Right forelimb (tissue), 1 donor: ENCODE measurements around the gene TPI1.
"Not testable (repeated sequence)": the region's sequence is repeated elsewhere in the genome, so short reads cannot be mapped to it uniquely, and the experiment has no call there.

Experiments used
- DNase-seq: peaks from one replicate; pipeline ENCODE4 v3.0.0-alpha.2; 2018

TPI1 gene

GRCh38 chr12:6894321-6894720 is 27.0 kb downstream of the TPI1 start:
- DNase-seq = no peak

- DNase-seq = no peak
Measured at GRCh38 chr12:6896846-6897435, 29.6 kb downstream of the TPI1 start.

DNA sequence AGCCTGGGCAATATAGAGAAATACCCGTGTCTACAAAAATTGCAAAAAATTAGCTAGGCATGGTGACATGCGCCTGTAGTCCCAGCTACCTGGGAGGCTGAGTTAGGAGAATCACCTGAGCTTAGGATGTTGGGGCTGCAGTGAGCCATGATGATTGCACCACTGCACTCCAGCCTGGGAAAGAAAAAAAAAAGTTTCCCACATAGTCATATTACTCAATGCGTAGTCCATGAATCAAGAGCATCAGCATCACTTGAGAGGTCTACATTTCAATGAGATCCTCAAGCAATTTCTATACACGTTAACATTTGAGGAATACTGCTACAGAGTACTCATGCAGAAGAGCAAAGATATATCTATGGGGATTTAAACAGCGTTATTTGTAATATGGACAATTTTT is 32.1 kb downstream of the TPI1 start:
- no peak for DNase-seq

GRCh38 chr12:6899837-6900519 is 32.6 kb downstream of the TPI1 start:
- DNase-seq = no peak

DNA sequence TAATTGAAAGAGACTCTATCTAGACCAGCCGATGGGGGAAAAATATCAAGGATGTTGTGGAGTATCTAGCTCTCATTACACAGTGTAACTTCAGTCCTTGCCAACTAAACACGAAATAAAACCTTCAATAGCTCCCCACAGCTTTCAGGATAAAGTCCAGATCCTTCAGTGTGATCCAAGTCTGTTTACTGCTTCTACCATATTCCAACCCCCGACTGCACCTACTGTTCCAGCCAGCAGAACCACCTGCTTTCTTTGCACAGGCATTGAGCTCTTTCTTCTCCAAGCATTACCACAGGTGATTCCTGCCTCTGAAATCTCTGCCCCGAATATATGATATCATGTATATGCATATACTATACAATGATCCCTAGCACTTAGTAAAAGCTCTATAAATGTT is 35.1 kb downstream of the TPI1 start:
- DNase-seq = no peak

GRCh38 chr12:6903722-6904121 is 36.4 kb downstream of the TPI1 start:
- no peak for DNase-seq

DNA sequence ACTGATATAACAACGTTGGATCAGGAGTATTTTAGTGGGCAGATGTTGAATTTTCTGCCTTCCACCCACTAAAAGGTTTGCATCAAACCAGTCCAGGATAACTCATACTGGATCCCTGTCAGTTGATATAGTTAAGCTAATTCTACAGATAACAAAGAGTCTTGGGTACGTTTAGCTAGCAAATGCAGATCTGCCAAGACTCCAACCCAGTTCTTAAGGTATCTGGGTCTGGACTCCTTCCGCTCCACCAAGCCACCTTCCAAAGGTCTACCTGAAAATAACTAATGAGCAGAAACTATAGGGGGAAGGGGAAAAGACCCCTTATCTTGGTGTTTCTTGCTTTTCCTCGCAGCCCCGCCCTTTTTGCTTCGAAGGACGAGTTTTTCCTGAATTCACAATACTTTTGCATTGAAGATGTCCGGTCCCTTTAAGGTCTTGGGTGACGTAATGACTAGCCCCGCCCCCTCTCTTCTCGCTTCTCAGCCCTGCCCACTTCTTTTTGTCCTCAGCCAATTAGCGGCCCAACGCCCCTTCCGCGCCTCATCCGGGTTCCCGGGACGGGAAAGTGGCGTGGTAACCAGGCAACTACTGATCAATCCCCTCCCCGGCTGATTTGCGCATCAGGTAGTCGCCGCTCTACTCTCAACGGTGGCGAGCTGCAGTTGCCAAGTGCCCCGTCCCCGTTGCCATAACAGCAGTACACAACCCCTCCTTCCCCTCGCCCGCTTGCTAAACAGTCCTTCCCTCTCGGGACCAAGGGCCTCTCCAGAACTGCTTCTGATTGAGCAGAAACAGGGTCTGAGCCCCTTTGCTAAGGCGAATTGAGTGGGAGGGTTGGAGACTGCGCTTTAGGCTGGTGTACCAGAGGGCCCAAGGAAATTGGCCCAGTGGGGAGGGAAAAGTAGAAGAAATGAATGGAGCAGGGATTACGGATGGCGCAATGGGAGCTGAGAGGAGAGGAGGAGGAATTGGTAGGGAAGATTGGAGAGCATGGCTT is 37.2 kb downstream of the TPI1 start, which contains the start of gene LRRC23:
Gene LRRC23, plus strand, starts transcription at position 543 of the 997 bp plus-strand sequence. CDS start 812 bp downstream, outside the sequence.
- peak; percentile 98 for DNase-seq

DNA sequence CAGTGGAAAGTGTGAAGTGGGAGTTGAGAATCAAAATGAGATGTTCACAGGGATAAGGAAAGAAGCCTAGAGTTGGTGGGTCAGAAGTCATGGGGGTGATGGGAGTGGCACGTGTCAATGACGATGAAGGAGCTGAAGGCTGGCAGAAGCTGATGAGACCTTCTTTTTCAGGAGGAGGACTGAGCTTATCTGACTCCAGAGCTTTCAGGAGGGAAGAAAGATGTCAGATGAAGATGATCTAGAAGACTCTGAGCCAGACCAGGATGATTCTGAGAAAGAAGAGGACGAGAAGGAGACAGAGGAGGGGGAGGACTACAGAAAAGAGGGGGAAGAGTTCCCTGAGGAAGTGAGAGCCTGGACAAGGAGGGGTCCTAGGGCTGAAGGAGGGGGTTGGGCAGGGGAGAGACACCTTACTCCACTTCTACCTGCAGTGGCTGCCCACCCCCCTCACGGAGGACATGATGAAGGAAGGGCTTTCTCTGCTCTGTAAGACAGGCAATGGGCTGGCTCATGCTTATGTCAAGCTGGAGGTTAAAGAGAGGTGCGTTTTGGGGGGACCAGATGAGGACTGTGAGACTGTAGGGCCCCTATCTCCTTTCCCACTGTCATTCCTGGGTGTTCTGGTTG is 38.2 kb downstream of the TPI1 start:
- DNase-seq = no peak

DNA sequence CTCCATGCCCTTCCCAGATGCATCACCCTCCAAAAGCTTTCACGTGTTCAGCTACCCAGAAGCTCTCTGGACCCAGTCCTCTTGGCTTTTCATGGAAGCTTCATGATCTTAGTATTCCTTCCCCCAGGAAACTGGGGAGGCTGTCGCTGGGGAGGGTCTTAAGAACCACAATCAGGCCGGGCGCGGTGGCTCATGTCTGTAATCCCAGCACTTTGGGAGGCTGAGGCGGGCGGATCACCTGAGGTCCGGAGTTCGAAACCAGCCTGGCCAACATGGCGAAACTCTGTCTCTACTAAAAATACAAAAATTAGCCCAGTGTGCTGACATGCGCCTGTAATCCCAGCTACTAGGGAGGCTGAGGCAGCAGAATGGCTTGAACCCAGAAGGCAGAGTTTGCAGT is 40.8 kb downstream of the TPI1 start:
- DNase-seq = not testable (repeated sequence)

- no peak for DNase-seq
Measured at GRCh38 chr12:6909421-6910145, 42.3 kb downstream of the TPI1 start.

- DNase-seq = no peak
Measured at GRCh38 chr12:6912164-6912935, 45.0 kb downstream of the TPI1 start.

DNA sequence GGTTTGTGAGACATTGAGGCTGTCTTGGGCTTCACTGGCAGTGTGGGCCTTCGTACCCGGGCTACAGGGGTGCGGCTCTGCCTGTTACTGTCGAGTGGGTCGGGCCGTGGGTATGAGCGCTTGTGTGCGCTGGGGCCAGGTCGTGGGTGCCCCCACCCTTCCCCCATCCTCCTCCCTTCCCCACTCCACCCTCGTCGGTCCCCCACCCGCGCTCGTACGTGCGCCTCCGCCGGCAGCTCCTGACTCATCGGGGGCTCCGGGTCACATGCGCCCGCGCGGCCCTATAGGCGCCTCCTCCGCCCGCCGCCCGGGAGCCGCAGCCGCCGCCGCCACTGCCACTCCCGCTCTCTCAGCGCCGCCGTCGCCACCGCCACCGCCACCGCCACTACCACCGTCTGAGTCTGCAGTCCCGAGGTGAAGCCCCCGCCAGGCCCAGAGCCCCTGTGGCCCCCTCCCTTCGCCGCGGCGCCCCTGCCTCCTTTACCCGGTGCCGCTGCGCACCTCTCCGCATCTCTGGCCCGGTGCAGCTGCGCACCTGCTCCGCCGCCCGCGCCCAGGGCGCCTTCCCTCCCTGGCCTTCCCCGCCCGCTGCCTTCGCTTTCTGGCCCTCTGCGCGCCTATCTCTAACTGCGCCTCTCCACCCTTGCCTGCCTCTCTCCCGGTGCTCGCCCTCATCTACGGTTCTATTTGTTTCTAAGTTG is 47.1 kb downstream of the TPI1 start, which contains the start of gene ENO2:
Gene ENO2, plus strand, starts transcription at position 335 of the 701 bp plus-strand sequence. CDS start 1,253 bp downstream, outside the sequence.
- peak; percentile 81 for DNase-seq

GRCh38 chr12:6914947-6915788 is 47.8 kb downstream of the TPI1 start:
- DNase-seq = no peak

DNA sequence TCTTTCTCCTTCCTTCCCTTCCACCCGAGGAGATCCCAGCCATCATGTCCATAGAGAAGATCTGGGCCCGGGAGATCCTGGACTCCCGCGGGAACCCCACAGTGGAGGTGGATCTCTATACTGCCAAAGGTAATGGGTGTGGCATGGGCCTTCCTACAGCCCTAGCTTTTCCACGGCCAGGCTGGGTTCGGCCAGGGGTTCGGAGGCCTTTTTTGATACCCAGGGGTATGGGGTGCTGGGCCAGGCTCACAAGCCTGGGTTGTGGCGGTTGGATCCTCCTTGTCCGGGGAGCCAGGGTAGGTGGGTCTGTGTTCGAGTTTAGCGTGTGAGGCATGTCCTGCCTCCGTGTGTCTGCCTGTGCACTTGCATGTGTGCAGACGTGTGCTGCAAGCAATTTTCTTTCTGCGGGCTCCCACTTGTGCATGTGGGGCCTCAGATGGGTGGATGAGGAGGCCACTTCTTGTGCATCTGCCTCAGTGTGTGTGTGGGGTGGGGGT is 48.5 kb downstream of the TPI1 start:
- no peak for DNase-seq

DNA sequence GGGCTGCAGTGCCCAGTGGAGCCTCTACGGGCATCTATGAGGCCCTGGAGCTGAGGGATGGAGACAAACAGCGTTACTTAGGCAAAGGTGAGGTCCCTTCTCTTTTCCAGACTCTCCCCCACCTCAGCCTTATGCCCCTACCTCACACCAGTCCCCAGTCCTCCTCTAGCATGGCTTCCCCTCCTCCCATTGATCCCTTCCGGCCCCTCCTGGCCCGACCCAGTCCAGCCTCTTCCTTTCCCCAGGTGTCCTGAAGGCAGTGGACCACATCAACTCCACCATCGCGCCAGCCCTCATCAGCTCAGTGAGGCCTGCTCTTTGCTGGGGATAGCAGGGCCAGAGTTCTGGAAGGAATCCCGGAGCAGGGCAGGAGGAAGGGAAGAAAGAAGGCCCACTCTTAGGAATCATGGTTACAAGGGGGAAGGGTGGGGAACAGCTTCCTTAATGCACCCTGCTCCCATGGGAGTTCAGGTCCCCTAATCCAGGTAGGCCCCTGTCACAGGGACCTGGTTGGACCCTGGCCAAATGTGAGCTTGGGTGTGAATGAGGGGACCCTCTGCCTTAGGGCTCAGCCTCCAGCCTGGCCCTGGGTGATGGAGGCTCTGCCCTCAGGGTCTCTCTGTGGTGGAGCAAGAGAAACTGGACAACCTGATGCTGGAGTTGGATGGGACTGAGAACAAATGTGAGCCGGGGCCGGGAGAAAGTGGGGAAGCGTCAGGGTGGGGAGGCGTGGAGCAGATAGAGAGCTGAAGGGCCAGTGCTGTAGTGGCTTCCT is 49.3 kb downstream of the TPI1 start:
- no peak for DNase-seq

- DNase-seq = no peak
Measured at GRCh38 chr12:6917491-6918231, 50.3 kb downstream of the TPI1 start.

- DNase-seq = no peak
Measured at GRCh38 chr12:6919588-6919987, 52.3 kb downstream of the TPI1 start.
